GM13977 (cell line): ENCODE results near the gene DDRGK1.

Source experiments
- DNase-seq: peaks from one replicate; pipeline ENCODE4 v3.0.0; 2012; ENCODE audit warnings: low spot score
- in situ Hi-C: fragments of 300-500 bp; cut with MboI; formaldehyde crosslinking; loops from one replicate; pipeline ENCODE4 v1.12.0; 2022; ENCODE audit warnings: low sequenced_read_pairs, low pct_unique_long_range_greater_than_20kb, mixed read lengths, inconsistent platforms; ENCODE audit not compliant: unreplicated experiment
- TF ChIP-seq, protein P1 (sequence below): IDR thresholded peaks from 2 replicates; pipeline ENCODE4 v1.5.1; 2012; ENCODE audit warnings: mild to moderate bottlenecking, control low read depth; ENCODE audit not compliant: insufficient read depth; ENCODE audit errors: extremely low read depth, missing control alignments

Gene DDRGK1

DNA sequence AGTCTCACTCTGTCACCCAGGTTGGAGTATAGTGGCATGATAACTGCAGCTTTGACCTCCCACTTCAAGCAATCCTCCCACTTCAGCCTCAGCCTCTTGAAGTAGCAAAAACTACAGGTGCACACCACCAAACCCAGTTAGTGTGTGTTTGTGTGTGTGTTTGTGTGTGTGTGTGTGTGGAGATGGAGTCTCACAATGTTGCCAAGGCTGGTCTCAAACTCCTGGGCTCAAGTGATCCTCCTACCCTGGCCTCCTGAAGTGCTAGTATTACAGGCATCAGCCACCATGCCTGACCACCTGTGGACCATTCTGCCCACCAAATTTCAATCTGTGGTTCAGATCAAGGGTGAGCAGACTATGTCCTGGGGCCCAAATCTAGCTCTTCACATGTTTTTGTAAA is 53.6 kb downstream of the DDRGK1 start:
- no peak for DNase-seq
- TF ChIP-seq, protein P1, sequence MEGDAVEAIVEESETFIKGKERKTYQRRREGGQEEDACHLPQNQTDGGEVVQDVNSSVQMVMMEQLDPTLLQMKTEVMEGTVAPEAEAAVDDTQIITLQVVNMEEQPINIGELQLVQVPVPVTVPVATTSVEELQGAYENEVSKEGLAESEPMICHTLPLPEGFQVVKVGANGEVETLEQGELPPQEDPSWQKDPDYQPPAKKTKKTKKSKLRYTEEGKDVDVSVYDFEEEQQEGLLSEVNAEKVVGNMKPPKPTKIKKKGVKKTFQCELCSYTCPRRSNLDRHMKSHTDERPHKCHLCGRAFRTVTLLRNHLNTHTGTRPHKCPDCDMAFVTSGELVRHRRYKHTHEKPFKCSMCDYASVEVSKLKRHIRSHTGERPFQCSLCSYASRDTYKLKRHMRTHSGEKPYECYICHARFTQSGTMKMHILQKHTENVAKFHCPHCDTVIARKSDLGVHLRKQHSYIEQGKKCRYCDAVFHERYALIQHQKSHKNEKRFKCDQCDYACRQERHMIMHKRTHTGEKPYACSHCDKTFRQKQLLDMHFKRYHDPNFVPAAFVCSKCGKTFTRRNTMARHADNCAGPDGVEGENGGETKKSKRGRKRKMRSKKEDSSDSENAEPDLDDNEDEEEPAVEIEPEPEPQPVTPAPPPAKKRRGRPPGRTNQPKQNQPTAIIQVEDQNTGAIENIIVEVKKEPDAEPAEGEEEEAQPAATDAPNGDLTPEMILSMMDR, result no peak
- in situ Hi-C loops, result no loop called here

DNA sequence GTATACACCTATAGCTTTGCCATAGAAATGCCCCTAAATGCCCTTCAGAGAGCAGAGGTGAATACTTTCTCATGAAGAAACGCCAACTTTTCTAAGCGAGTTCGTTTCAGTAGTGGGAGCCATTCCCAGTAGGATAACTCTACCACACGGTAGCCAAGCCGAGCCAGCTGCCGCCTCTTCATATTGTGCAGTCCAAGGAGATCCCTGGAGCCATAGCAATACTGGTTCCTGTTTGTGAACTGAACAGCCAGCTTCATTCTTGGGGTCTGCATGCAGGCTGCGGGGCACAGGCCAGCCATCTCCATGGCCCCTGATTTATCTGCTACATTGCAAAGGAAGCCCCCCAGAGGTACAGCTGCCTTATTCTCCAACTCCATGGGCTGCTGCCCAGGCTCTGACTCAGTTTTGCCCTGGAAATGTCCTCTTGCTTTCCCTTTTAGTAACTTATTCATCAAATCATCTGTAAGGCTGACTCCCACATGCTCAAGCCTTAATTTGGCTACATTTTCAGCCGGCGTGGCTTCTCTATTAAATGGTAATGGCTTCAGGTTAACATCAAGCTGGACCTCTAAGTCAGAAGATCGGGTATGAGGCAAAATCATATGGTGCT is 57.6 kb downstream of the DDRGK1 start:
- DNase-seq, result no peak
- TF ChIP-seq, protein P1, result no peak
- in situ Hi-C loops, result no loop called here

DNA sequence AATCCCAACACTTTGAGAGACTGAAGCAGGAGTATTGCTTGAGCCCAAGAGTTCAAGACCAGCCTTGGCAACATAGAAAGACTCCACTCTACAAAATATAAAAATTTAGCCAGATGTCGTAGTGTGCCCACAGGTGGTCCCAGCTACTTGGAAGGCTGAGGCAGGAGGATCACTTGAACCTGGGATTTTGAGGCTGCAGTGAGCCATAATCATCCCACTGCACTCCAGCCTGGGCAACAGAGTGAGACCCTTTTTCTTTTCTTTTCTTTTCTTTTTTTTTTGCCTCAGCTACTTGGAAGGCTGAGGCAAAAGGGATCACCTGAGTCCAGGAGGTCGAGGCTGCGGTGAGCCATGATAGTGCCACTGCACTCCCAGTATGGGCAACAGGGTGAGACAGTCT is 62.7 kb downstream of the DDRGK1 start:
- TF ChIP-seq, protein P1, result no peak
- no peak for DNase-seq
- in situ Hi-C loops, result no loop called here
